ENCODE measurements around the gene CREBBP.

Gene CREBBP

GRCh38 chr16:3857189-3858043 is 23.1 kb downstream of the CREBBP start:
- DNase-seq: no peak
- Histone ChIP-seq H3K27me3 (replicated peaks; ENCODE audit: control insufficient read depth, insufficient read depth, low read length, poor library complexity, severe bottlenecking) (no peaks in the 10 kb centered on the region), H3K4me3 (ENCODE audit: insufficient read depth, low read depth, low read length, poor library complexity, severe bottlenecking) (no peak overlapping the region), H3K9me3 (ENCODE audit: control insufficient read depth, low read length) (no peaks in the 10 kb centered on the region), H3K27ac (ENCODE audit: insufficient read depth, low read length, poor library complexity, severe bottlenecking) (no peak overlapping the region), H3K4me1 (ENCODE audit: control insufficient read depth, insufficient read depth, low read length, poor library complexity, severe bottlenecking) (peaks cover 22% of the 10 kb centered on the region), H3K36me3 (ENCODE audit: control insufficient read depth, insufficient read depth, low read length) (no peaks in the 10 kb centered on the region)

GRCh38 chr16:3856367-3857141 is 24.0 kb downstream of the CREBBP start:
- no peak overlapping the region for H3K4me3 ChIP-seq (ENCODE audit: insufficient read depth, low read depth, low read length, poor library complexity, severe bottlenecking)

DNA sequence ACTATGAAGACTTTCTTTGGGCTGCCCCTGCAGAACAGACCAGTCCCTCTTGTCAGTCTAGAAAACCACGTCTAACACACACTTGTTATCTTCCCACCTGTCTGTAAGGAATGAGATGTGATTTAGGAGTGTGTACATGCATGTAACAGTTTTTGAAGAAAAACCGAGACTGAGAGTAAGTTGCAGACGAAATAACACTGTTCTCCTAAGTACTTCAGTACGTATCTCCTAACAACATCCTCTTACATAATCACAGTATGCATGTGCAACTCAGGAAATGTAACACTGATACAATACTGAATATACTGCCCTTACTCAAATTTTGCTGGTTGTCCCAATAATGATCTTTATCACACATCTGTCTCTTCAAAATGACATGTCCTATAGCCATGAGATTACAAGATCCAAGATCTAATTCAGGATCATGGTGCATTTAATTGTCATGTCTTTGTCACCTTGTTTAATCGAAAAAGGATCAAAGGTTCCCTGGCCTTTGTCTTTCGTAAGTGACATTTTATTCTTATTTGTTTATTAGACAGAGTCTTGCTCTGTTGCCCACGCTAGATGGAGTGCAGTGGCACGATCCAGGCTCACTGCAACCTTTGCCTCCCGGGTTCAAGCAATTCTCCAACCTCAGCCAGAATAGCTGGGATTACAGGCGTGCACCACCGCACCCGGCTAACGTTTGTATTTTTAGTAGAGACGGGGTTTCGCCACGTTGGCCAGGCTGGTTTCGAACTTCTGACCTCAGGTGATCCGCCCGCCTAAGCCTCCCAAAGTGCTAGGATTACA is 25.6 kb downstream of the CREBBP start:
- Histone ChIP-seq H3K4me3 (ENCODE audit: insufficient read depth, low read depth, low read length, poor library complexity, severe bottlenecking) (no peak overlapping the region), H3K27me3 (replicated peaks; ENCODE audit: control insufficient read depth, insufficient read depth, low read length, poor library complexity, severe bottlenecking) (no peaks in the 10 kb centered on the region), H3K4me1 (ENCODE audit: control insufficient read depth, insufficient read depth, low read length, poor library complexity, severe bottlenecking) (peaks cover 16% of the 10 kb centered on the region), H3K9me3 (ENCODE audit: control insufficient read depth, low read length) (no peaks in the 10 kb centered on the region), H3K27ac (ENCODE audit: insufficient read depth, low read length, poor library complexity, severe bottlenecking) (no peak overlapping the region), H3K36me3 (ENCODE audit: control insufficient read depth, insufficient read depth, low read length) (peaks cover 11% of the 10 kb centered on the region)
- DNase-seq: no peak

More at GRCh38 chr16:3856367-3857141, 24.0 kb downstream of the CREBBP start:
- Histone ChIP-seq H3K9me3 (ENCODE audit: control insufficient read depth, low read length) (no peaks in the 10 kb centered on the region), H3K27me3 (replicated peaks; ENCODE audit: control insufficient read depth, insufficient read depth, low read length, poor library complexity, severe bottlenecking) (no peaks in the 10 kb centered on the region), H3K4me1 (ENCODE audit: control insufficient read depth, insufficient read depth, low read length, poor library complexity, severe bottlenecking) (peaks cover 16% of the 10 kb centered on the region), H3K27ac (ENCODE audit: insufficient read depth, low read length, poor library complexity, severe bottlenecking) (no peak overlapping the region), H3K36me3 (ENCODE audit: control insufficient read depth, insufficient read depth, low read length) (no peaks in the 10 kb centered on the region)
- no peak for DNase-seq

- peaks cover 16% of the 10 kb centered on the region for H3K36me3 ChIP-seq (ENCODE audit: control insufficient read depth, insufficient read depth, low read length)
- DNase-seq: no peak
- H3K9me3 ChIP-seq (ENCODE audit: control insufficient read depth, low read length): no peaks in the 10 kb centered on the region
- no peak overlapping the region for H3K27ac ChIP-seq (ENCODE audit: insufficient read depth, low read length, poor library complexity, severe bottlenecking)
- no peak overlapping the region for H3K4me3 ChIP-seq (ENCODE audit: insufficient read depth, low read depth, low read length, poor library complexity, severe bottlenecking)
- peaks cover 2% of the 10 kb centered on the region for H3K4me1 ChIP-seq (ENCODE audit: control insufficient read depth, insufficient read depth, low read length, poor library complexity, severe bottlenecking)
- H3K27me3 ChIP-seq (replicated peaks; ENCODE audit: control insufficient read depth, insufficient read depth, low read length, poor library complexity, severe bottlenecking): no peaks in the 10 kb centered on the region
Observed at GRCh38 chr16:3850544-3850899, 30.0 kb downstream of the CREBBP start.

DNA sequence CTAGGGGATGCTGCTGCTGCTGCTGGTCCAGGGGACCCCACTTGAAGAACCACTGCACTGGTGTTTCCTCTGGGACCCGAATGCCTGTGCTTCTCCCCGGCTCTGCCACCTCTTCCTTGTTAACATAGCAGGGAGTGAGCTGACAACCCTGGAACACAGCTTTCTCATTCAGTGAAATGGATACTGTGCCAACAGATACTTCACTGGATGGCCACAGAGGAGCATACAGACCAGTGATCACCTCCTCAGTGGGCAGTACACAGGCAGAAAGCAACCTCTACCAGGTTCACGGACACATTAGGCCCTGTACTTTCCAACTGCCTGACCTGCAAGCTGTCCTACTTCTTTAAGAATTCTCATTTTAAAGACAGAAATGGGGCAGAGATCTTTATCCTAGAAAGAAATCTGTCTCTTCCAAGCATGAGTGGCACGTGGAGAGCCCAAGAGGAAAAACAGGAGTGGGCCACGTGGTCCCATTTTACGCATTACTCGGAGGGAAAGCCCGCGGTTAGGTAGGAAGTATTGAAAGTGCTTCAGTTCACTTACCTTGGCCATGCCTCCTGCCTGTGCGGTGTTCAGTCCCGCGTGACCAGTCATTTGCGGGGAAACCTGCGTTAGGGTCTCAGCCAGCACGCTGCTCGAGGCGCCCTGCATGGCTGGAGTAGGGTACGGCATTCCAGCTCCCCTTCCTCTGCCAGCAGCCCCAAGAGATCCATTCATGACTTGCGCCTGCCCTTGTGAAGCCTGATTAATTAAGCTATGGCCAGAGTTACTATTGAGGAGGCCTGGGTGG is 30.6 kb downstream of the CREBBP start:
- Histone ChIP-seq H3K9me3 (ENCODE audit: control insufficient read depth, low read length) (no peaks in the 10 kb centered on the region), H3K4me3 (ENCODE audit: insufficient read depth, low read depth, low read length, poor library complexity, severe bottlenecking) (no peak overlapping the region), H3K27me3 (replicated peaks; ENCODE audit: control insufficient read depth, insufficient read depth, low read length, poor library complexity, severe bottlenecking) (no peaks in the 10 kb centered on the region), H3K36me3 (ENCODE audit: control insufficient read depth, insufficient read depth, low read length) (peaks cover 16% of the 10 kb centered on the region), H3K4me1 (ENCODE audit: control insufficient read depth, insufficient read depth, low read length, poor library complexity, severe bottlenecking) (peaks cover 2% of the 10 kb centered on the region), H3K27ac (ENCODE audit: insufficient read depth, low read length, poor library complexity, severe bottlenecking) (no peak overlapping the region)
- no peak for DNase-seq

DNA sequence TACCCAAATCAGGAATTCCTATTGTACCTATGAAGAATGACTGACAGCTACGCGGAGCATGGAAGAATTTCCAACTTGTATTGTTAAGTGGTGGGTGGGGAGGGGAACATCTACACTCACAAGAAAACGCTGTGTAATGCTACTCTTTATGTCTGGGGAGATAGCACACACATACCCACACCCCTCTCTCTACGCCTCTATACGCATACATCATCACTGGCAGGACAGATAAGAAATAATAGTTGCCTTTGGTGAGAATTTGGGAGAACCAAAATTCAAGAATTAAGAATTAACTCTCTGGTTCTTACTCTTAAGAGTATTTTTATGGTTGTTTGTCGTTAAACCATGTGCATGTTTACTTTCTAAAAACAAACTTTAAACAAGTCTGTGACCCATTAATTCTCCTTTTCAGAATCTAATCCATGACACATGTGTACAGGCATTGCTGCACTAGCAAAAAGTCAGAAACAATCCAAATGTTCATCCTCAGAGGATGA is 33.9 kb downstream of the CREBBP start:
- DNase-seq: no peak
- H3K36me3 ChIP-seq (ENCODE audit: control insufficient read depth, insufficient read depth, low read length): peaks cover 16% of the 10 kb centered on the region
- H3K9me3 ChIP-seq (ENCODE audit: control insufficient read depth, low read length): no peaks in the 10 kb centered on the region
- no peak overlapping the region for H3K27ac ChIP-seq (ENCODE audit: insufficient read depth, low read length, poor library complexity, severe bottlenecking)
- H3K4me1 ChIP-seq (ENCODE audit: control insufficient read depth, insufficient read depth, low read length, poor library complexity, severe bottlenecking): peaks cover 2% of the 10 kb centered on the region
- no peak overlapping the region for H3K4me3 ChIP-seq (ENCODE audit: insufficient read depth, low read depth, low read length, poor library complexity, severe bottlenecking)
- no peaks in the 10 kb centered on the region for H3K27me3 ChIP-seq (replicated peaks; ENCODE audit: control insufficient read depth, insufficient read depth, low read length, poor library complexity, severe bottlenecking)

DNA sequence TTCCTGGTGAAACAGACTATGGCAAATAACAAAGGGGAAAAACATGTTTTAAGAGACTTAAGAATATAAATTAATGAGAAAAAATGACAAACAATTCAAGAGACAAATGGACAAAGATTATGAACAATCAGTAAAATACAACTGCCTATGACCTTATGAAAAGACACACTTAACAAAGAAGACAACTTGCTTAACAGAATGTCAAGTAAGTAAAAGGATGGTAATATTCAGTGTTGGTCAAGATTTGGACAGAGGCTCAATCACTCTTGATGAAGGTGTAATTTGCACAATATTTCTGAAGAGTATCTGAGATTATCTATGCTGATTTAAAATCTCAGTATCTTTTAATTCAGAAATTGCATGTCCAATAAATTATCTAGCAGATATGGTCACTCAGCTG is 34.4 kb downstream of the CREBBP start:
- no peak for DNase-seq
- peaks cover 2% of the 10 kb centered on the region for H3K4me1 ChIP-seq (ENCODE audit: control insufficient read depth, insufficient read depth, low read length, poor library complexity, severe bottlenecking)
- H3K4me3 ChIP-seq (ENCODE audit: insufficient read depth, low read depth, low read length, poor library complexity, severe bottlenecking): no peak overlapping the region
- peaks cover 16% of the 10 kb centered on the region for H3K36me3 ChIP-seq (ENCODE audit: control insufficient read depth, insufficient read depth, low read length)
- no peaks in the 10 kb centered on the region for H3K27me3 ChIP-seq (replicated peaks; ENCODE audit: control insufficient read depth, insufficient read depth, low read length, poor library complexity, severe bottlenecking)
- no peak overlapping the region for H3K27ac ChIP-seq (ENCODE audit: insufficient read depth, low read length, poor library complexity, severe bottlenecking)
- H3K9me3 ChIP-seq (ENCODE audit: control insufficient read depth, low read length): no peaks in the 10 kb centered on the region

GRCh38 chr16:3842994-3843393 is 37.5 kb downstream of the CREBBP start:
- Histone ChIP-seq H3K27me3 (replicated peaks; ENCODE audit: control insufficient read depth, insufficient read depth, low read length, poor library complexity, severe bottlenecking) (no peaks in the 10 kb centered on the region), H3K27ac (ENCODE audit: insufficient read depth, low read length, poor library complexity, severe bottlenecking) (no peak overlapping the region), H3K4me3 (ENCODE audit: insufficient read depth, low read depth, low read length, poor library complexity, severe bottlenecking) (no peak overlapping the region), H3K9me3 (ENCODE audit: control insufficient read depth, low read length) (no peaks in the 10 kb centered on the region), H3K36me3 (ENCODE audit: control insufficient read depth, insufficient read depth, low read length) (no peaks in the 10 kb centered on the region), H3K4me1 (ENCODE audit: control insufficient read depth, insufficient read depth, low read length, poor library complexity, severe bottlenecking) (peaks cover 4% of the 10 kb centered on the region)
- no peak for DNase-seq

GRCh38 chr16:3841729-3842508 is 38.6 kb downstream of the CREBBP start:
- DNase-seq: no peak
- H3K4me1 ChIP-seq (ENCODE audit: control insufficient read depth, insufficient read depth, low read length, poor library complexity, severe bottlenecking): peaks cover 4% of the 10 kb centered on the region
- H3K36me3 ChIP-seq (ENCODE audit: control insufficient read depth, insufficient read depth, low read length): peaks cover 3% of the 10 kb centered on the region
- H3K27me3 ChIP-seq (replicated peaks; ENCODE audit: control insufficient read depth, insufficient read depth, low read length, poor library complexity, severe bottlenecking): no peaks in the 10 kb centered on the region
- H3K9me3 ChIP-seq (ENCODE audit: control insufficient read depth, low read length): no peaks in the 10 kb centered on the region
- H3K4me3 ChIP-seq (ENCODE audit: insufficient read depth, low read depth, low read length, poor library complexity, severe bottlenecking): no peak overlapping the region
- no peak overlapping the region for H3K27ac ChIP-seq (ENCODE audit: insufficient read depth, low read length, poor library complexity, severe bottlenecking)
